Left ventricle myocardium inferior (tissue), 1 donor: Measurements from ENCODE around the gene CHD6. TPM values are rescaled to one million over a fixed set of nuclear protein-coding genes. Genes with fewer than 3 reads are reported as not detected.

Source experiments
- DNase-seq: peaks from one replicate; pipeline ENCODE4 v3.0.0-alpha.2; 2020
- H3K27ac ChIP-seq: fragments of 200-600 bp; replicated peaks from 2 replicates; pipeline ENCODE4 v1.8.0; 2021
- H3K27me3 ChIP-seq: fragments of 200-600 bp; 2 replicates; pipeline ENCODE4 v1.8.0; 2021; ENCODE audit warnings: low read depth
- H3K36me3 ChIP-seq: fragments of 200-600 bp; 2 replicates; pipeline ENCODE4 v1.8.0; 2021
- H3K4me1 ChIP-seq: fragments of 200-600 bp; 2 replicates; pipeline ENCODE4 v1.8.0; 2021
- H3K4me3 ChIP-seq: fragments of 200-600 bp; 2 replicates; pipeline ENCODE4 v1.8.0; 2021; ENCODE audit warnings: mild to moderate bottlenecking, moderate library complexity
- H3K9me3 ChIP-seq: fragments of 200-600 bp; replicated peaks from 2 replicates; pipeline ENCODE4 v1.8.0; 2021
- CTCF ChIP-seq: fragments of 200-600 bp; IDR thresholded peaks from 2 replicates; pipeline ENCODE4 v1.8.0; 2021; ENCODE audit warnings: antibody characterized with exemption, mild to moderate bottlenecking, borderline replicate concordance
- intact Hi-C: fragments of 100-400 bp; cut with micrococcal nuclease; formaldehyde crosslinking; loops from one replicate; pipeline ENCODE4 v1.11.0; 2022
- total RNA-seq: library from RNA; stranded (reverse); fragmentation: NEBNext Ultra II Directional; extraction: Animal tissue kit (Norgen Biotek cat#: 25700); gene quantifications from one replicate; pipeline ENCODE4 v1.2.1, GENCODE V29; 2021
- donor health status: DM: no; HTN: yes; CAD: no; lungs with severe emphysema.

Gene CHD6
- total RNA-seq, 1 donor from 2014 or later, result 38.9 TPM

GRCh38 chr20:41616228-41616627, 1.9 kb downstream of the CHD6 start:
- H3K27ac ChIP-seq, result no peak overlapping the region
- no peak for TF ChIP-seq CTCF
- DNase-seq, result no peak
- no peaks in the 10 kb centered on the region for H3K9me3 ChIP-seq
- intact Hi-C loops, result no loop called here
- H3K4me3 ChIP-seq, result no peak overlapping the region
- peaks cover 57% of the 10 kb centered on the region for H3K4me1 ChIP-seq
- H3K27me3 ChIP-seq, result no peaks in the 10 kb centered on the region
- no peaks in the 10 kb centered on the region for H3K36me3 ChIP-seq

- no peak overlapping the region for H3K4me3 ChIP-seq
- DNase-seq, result no peak
- H3K9me3 ChIP-seq, result no peaks in the 10 kb centered on the region
- H3K27me3 ChIP-seq, result no peaks in the 10 kb centered on the region
- peaks cover 63% of the 10 kb centered on the region for H3K4me1 ChIP-seq
- no peaks in the 10 kb centered on the region for H3K36me3 ChIP-seq
- TF ChIP-seq CTCF, result no peak
- intact Hi-C loops, result no loop called here
- H3K27ac ChIP-seq, result no peak overlapping the region
Measured at GRCh38 chr20:41615676-41616075, 2.5 kb downstream of the CHD6 start.

- TF ChIP-seq CTCF, result no peak
- Histone ChIP-seq H3K27ac (no peak overlapping the region), H3K27me3 (no peaks in the 10 kb centered on the region), H3K4me3 (no peak overlapping the region), H3K36me3 (no peaks in the 10 kb centered on the region), H3K9me3 (no peaks in the 10 kb centered on the region), H3K4me1 (peaks cover 63% of the 10 kb centered on the region)
- no peak for DNase-seq
- intact Hi-C loops, result no loop called here
Measured at GRCh38 chr20:41615110-41615509, 3.1 kb downstream of the CHD6 start.

GRCh38 chr20:41613321-41613720, 4.9 kb downstream of the CHD6 start:
- intact Hi-C loops, result no loop called here
- Histone ChIP-seq H3K9me3 (no peaks in the 10 kb centered on the region), H3K4me3 (no peak overlapping the region), H3K27ac (no peak overlapping the region), H3K27me3 (no peaks in the 10 kb centered on the region), H3K4me1 (peaks cover 67% of the 10 kb centered on the region), H3K36me3 (no peaks in the 10 kb centered on the region)
- no peak for DNase-seq
- TF ChIP-seq CTCF, result no peak

- no peaks in the 10 kb centered on the region for H3K27me3 ChIP-seq
- peaks cover 59% of the 10 kb centered on the region for H3K4me1 ChIP-seq
- H3K27ac ChIP-seq, result no peak overlapping the region
- TF ChIP-seq CTCF, result no peak
- intact Hi-C loops, result loop anchor here (10.0 kb wide), 1 partner anchor 85 kb away; no protein-coding TSS in a partner anchor
- H3K9me3 ChIP-seq, result no peaks in the 10 kb centered on the region
- H3K36me3 ChIP-seq, result no peaks in the 10 kb centered on the region
- no peak for DNase-seq
- H3K4me3 ChIP-seq, result no peak overlapping the region
Measured at GRCh38 chr20:41609474-41609873, 8.7 kb downstream of the CHD6 start.

- peaks cover 66% of the 10 kb centered on the region for H3K4me1 ChIP-seq
- intact Hi-C loops, result loop anchor here (10.0 kb wide), 1 partner anchor 84 kb away; no protein-coding TSS in a partner anchor
- H3K4me3 ChIP-seq, result no peak overlapping the region
- H3K9me3 ChIP-seq, result no peaks in the 10 kb centered on the region
- TF ChIP-seq CTCF, result no peak
- H3K36me3 ChIP-seq, result no peaks in the 10 kb centered on the region
- H3K27me3 ChIP-seq, result no peaks in the 10 kb centered on the region
- no peak for DNase-seq
- H3K27ac ChIP-seq, result no peak overlapping the region
Measured at GRCh38 chr20:41608606-41609005, 9.6 kb downstream of the CHD6 start.
